RWPE2 (cell line): ENCODE results near the gene ASB2.
A peak's percentile ranks its signal among the peaks of the same experiment; 100 is the strongest.

Experiments
- ATAC-seq: fragments of 200-7000 bp; cut with Tn5 transposase; 3 replicates; pipeline ENCODE4 v1.9.1; 2021; ENCODE audit warnings: low read depth
- DNase-seq: peaks from one replicate; pipeline ENCODE4 v3.0.0-alpha.2; 2020; ENCODE audit warnings: low spot score
- H3K27ac ChIP-seq: fragments of 450-650 bp; 2 replicates; pipeline ENCODE4 v1.5.1; 2017; ENCODE audit warnings: mild to moderate bottlenecking; ENCODE audit not compliant: poor library complexity, severe bottlenecking
- H3K27me3 ChIP-seq: fragments of 250-450 bp; sonication (Bioruptor Pico); 2 replicates; pipeline ENCODE4 v1.5.1; 2021; ENCODE audit warnings: mild to moderate bottlenecking, moderate library complexity; ENCODE audit not compliant: insufficient read depth, poor library complexity, severe bottlenecking
- H3K36me3 ChIP-seq: fragments of 250-450 bp; sonication (Bioruptor Pico); 2 replicates; pipeline ENCODE4 v1.5.1; 2020; ENCODE audit warnings: low read depth, mild to moderate bottlenecking, moderate library complexity
- H3K4me1 ChIP-seq: fragments of 250-450 bp; sonication (Bioruptor Pico); 2 replicates; pipeline ENCODE4 v1.5.1; 2021; ENCODE audit warnings: mild to moderate bottlenecking, moderate library complexity; ENCODE audit not compliant: insufficient read depth, poor library complexity, severe bottlenecking
- H3K4me3 ChIP-seq: fragments of 250-450 bp; sonication (Bioruptor Pico); 2 replicates; pipeline ENCODE4 v1.5.1; 2021; ENCODE audit warnings: mild to moderate bottlenecking, moderate library complexity; ENCODE audit not compliant: severe bottlenecking
- H3K9me3 ChIP-seq: fragments of 250-450 bp; sonication (Bioruptor Pico); 2 replicates; pipeline ENCODE4 v1.5.1; 2021; ENCODE audit warnings: mild to moderate bottlenecking, moderate library complexity; ENCODE audit not compliant: severe bottlenecking
- CTCF ChIP-seq: fragments of 450-650 bp; IDR thresholded peaks from one replicate; pipeline ENCODE4 v1.5.1; 2017; ENCODE audit warnings: mild to moderate bottlenecking, moderate library complexity; ENCODE audit not compliant: poor library complexity, severe bottlenecking

Gene ASB2

DNA sequence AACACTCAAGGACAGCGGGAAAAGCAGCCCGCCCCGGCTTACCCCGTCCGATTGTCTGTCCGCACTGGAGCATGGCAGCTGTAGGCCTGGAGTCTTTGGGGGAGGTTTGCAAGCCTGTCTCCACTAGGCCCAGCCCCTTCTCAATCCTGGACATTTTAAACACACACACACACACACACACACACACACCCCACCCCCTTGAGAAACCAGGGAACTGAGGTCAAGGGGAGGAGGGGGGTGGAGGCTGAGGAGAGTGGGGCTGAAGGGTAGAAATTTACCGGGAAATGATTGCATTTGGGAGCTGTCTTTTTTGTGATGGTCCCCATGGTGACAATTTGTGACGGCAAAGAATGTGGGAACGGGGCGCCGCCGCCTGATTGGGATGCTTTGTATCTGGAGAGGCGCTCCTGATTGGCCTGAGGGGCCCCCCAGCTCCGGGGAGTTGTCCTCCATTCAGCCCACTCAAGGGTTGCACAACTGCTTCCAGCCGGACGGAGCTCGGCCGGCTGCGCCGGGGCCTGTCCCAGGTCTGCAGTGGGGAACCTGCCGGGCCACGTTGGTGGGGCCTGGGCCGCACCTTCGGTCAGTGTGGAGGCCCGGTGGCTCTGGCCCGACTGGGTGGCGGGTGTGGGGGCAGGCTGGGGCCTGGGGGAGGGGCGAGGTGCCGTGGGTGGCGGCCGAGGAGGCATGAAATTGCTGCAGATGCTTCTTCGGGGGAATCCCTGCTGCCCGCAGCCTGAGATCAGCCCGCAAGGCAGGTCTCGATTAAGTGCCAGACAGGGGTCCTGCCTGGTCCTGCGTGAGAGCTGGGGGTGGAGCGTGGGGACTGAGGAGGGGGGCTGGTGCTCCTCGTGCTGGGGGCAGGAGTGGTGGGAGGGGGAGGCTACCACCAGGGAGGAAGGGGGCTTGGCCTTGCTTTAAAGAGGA is 49.2 kb downstream of the ASB2 start, which contains the start of gene FAM181A:
TSS of gene FAM181A (plus strand) at position 472 of the 927 bp plus-strand sequence. CDS start 942 bp downstream, outside the sequence.
- no peak within 1 kb of the TSS for H3K27ac ChIP-seq
- no peaks in the 10 kb centered on the region for H3K9me3 ChIP-seq
- H3K4me3 ChIP-seq, result no peak within 1 kb of the TSS
- DNase-seq (no peak), ATAC-seq (no peak)
- no peaks in the 10 kb centered on the region for H3K4me1 ChIP-seq
- no peak for TF ChIP-seq CTCF
- H3K27me3 ChIP-seq, result no peaks in the 10 kb centered on the region
- H3K36me3 ChIP-seq, result no peaks in the 10 kb centered on the region

DNA sequence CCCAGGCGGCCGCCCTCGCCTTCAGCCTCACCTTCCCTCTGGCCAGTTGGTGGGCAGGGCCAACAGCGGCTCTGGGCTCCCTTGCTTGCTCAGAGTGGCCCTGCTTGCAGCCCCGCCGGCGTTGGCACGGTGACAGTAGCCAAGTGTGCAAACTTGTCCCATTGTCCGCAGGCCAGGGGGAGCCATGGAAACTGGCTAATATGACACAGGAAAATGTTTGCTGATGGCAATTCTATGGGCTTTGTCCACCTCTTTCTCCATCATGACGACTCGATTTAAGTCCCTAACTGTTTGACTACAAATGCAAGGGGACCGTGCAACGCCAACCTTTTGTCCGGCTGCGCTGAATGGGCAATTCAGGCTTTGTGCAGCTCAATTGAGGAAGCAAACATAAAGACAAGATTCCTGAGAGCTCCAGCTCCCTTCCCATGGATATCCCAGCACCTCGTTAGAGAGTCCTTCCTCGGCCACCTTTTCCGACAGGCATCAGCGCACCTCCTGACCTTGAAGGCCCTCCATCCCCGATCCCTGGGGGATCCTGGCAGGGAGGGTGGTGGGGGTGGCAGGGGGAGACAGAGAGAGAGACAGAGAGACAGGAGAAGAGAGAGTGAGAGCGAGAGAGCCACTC is 50.0 kb downstream of the ASB2 start:
- no peak overlapping the region for H3K4me3 ChIP-seq
- no peaks in the 10 kb centered on the region for H3K9me3 ChIP-seq
- TF ChIP-seq CTCF, result no peak
- H3K36me3 ChIP-seq, result no peaks in the 10 kb centered on the region
- H3K27me3 ChIP-seq, result no peaks in the 10 kb centered on the region
- no peaks in the 10 kb centered on the region for H3K4me1 ChIP-seq
- ATAC-seq, result no peak
- H3K27ac ChIP-seq, result no peak overlapping the region
- no peak for DNase-seq

DNA sequence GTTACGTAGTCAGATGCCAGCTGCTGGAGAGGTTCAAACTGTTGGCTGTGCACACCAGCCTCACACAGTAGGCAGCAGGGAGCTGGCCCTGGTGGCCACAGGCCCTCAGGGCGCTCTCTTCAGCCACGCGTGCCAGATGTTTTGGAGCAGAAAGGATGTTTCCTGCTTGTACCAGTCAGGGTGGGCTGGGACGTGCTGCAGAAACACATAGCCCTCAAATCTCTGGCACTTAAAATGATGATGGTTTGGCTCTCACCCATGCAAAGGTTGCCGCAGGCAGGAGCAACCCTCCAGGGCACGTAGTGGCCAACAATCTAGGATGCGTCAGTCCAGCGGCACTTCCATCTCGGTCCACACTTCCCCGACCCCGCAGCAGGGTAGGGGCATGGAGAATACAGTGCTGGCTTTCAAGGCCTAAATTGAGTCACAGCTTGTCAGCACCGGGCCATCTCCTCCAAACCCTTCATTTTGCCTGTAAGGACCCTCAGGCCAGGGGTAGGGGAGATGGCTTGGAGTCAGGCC is 50.9 kb downstream of the ASB2 start:
- Histone ChIP-seq H3K27ac (no peak overlapping the region), H3K36me3 (no peaks in the 10 kb centered on the region), H3K9me3 (no peaks in the 10 kb centered on the region), H3K27me3 (no peaks in the 10 kb centered on the region), H3K4me3 (no peak overlapping the region), H3K4me1 (no peaks in the 10 kb centered on the region)
- ATAC-seq, result no peak
- TF ChIP-seq CTCF, result no peak
- DNase-seq, result peak; percentile 48

- no peak for DNase-seq
- H3K9me3 ChIP-seq, result no peaks in the 10 kb centered on the region
- no peaks in the 10 kb centered on the region for H3K36me3 ChIP-seq
- no peaks in the 10 kb centered on the region for H3K27me3 ChIP-seq
- H3K27ac ChIP-seq, result no peak overlapping the region
- ATAC-seq, result no peak
- no peak overlapping the region for H3K4me3 ChIP-seq
- no peaks in the 10 kb centered on the region for H3K4me1 ChIP-seq
- TF ChIP-seq CTCF, result no peak
These were observed 51.6 kb downstream of the ASB2 start for GRCh38 chr14:93924592-93925355.
